ENCODE results near the gene BTG1.
A peak's percentile ranks its signal among the peaks of the same experiment; 100 is the strongest.

The BTG1 gene

GRCh38 chr12:92142251-92142926 lies 3.3 kb downstream of the BTG1 start:
- Histone ChIP-seq H3K9me3 (ENCODE audit: control insufficient read depth in 2 of 2, low read length in 2 of 2) (no peaks in the 10 kb centered on the region), H3K27ac (ENCODE audit: low read depth in 2 of 2, low read length in 2 of 2) (peak overlapping the region; percentile 98 to 99), H3K4me3 (ENCODE audit: low read length in 2 of 2) (peak overlapping the region; percentile 88 to 93), H3K4me1 (ENCODE audit: control insufficient read depth in 2 of 2, insufficient read depth in 2 of 2, low read length in 2 of 2) (peaks cover 8 to 18% of the 10 kb centered on the region in 2 donors), H3K9ac (ENCODE audit: low read depth in 1 of 2, low read length in 2 of 2) (peak overlapping the region; percentile 5 to 99), H3K27me3 (ENCODE audit: control insufficient read depth in 2 of 2, insufficient read depth in 2 of 2, low read length in 2 of 2) (no peaks in the 10 kb centered on the region), H3K36me3 (ENCODE audit: control insufficient read depth in 2 of 2, insufficient read depth in 2 of 2, low read length in 2 of 2) (peaks cover 16 to 24% of the 10 kb centered on the region in 2 donors)

DNA sequence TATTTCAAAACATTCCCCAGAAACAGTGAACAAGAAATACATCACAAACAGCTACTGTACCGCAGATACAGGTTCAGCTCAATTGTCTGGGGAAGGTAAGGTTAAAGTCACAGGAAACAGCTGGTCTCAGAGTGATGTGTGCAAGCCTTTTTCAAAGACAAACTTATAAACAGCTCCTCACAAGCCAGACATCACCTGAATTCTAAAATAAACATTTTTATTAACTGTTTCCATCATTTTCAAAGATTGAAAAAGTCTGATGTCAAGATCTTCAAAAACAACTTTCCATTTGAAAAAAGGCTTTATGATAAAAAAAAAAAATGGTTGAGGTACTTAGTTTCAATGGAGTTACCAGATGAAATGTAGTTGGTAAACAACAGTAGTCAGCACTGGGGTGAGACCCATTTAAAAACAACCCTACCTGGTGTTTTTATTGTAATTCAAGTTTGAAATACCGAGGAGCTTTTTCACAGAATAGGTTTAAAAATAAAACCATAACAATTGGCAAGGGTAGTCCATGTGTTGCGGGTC lies 4.0 kb downstream of the BTG1 start:
- Histone ChIP-seq H3K4me3 (ENCODE audit: low read length in 2 of 2) (peak overlapping the region; percentile 88 to 93), H3K9me3 (ENCODE audit: control insufficient read depth in 2 of 2, low read length in 2 of 2) (no peaks in the 10 kb centered on the region), H3K27me3 (ENCODE audit: control insufficient read depth in 2 of 2, insufficient read depth in 2 of 2, low read length in 2 of 2) (no peaks in the 10 kb centered on the region), H3K4me1 (ENCODE audit: control insufficient read depth in 2 of 2, insufficient read depth in 2 of 2, low read length in 2 of 2) (peaks cover 14 to 25% of the 10 kb centered on the region in 2 donors), H3K9ac (ENCODE audit: low read depth in 1 of 2, low read length in 2 of 2) (peak overlapping the region; percentile 5 to 99), H3K36me3 (ENCODE audit: control insufficient read depth in 2 of 2, insufficient read depth in 2 of 2, low read length in 2 of 2) (peaks cover 16 to 24% of the 10 kb centered on the region in 2 donors), H3K27ac (ENCODE audit: low read depth in 2 of 2, low read length in 2 of 2) (peak overlapping the region; percentile 98 to 99)

DNA sequence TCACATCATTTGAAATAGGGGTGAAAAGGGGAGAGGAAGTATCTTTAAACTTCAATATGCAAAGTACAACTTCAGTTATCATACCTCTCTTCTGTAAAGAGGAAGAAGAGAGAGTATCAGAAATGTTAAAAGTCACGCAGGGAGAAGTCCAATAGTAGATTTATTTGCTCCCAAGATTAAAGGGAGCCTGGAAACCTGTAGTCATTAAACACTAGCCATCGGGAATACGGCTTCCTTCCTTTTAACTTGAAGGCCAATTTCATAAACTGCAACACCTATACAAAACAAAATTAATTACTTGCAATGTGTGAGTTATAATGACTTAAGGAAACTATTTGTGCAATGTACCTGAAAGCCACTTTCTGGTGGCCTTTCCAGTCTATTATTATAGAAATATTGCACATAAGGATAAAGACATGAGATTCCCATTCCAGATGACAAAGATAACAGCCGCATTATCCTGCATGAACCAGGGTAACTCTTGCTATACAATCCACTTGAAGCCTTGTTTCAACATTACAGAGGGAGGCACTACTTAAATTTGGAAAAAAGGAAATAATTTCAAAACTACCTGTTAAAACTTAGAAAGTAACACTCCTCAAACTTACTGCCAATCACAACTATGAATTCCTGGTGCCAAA lies 4.6 kb downstream of the BTG1 start:
- Histone ChIP-seq H3K27ac (ENCODE audit: low read depth in 2 of 2, low read length in 2 of 2) (peak overlapping the region; percentile 98 to 99), H3K36me3 (ENCODE audit: control insufficient read depth in 2 of 2, insufficient read depth in 2 of 2, low read length in 2 of 2) (peaks cover 16 to 24% of the 10 kb centered on the region in 2 donors), H3K4me1 (ENCODE audit: control insufficient read depth in 2 of 2, insufficient read depth in 2 of 2, low read length in 2 of 2) (peaks cover 11 to 29% of the 10 kb centered on the region in 2 donors), H3K9ac (ENCODE audit: low read depth in 1 of 2, low read length in 2 of 2) (peak overlapping the region; percentile 64 to 99), H3K27me3 (ENCODE audit: control insufficient read depth in 2 of 2, insufficient read depth in 2 of 2, low read length in 2 of 2) (no peaks in the 10 kb centered on the region), H3K4me3 (ENCODE audit: low read length in 2 of 2) (peak overlapping the region; percentile 88 to 93), H3K9me3 (ENCODE audit: control insufficient read depth in 2 of 2, low read length in 2 of 2) (no peaks in the 10 kb centered on the region)

DNA sequence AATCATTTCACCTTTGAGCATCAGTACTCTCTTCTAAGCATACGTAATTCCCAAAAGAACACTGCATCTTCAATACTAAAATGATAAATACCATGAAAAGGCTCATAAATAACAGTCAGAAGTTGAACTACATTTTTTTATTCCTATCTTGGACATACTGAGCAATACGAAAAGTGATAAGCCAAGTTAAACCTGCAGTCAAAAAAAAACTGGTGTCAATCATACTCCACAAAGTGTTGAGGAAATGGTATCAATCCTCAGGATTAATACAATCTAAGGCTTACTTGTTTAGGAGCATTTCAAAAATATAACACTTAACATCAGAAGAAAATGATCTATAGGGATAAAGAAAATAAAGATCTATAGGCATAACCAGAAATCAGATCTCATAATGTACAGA lies 5.5 kb downstream of the BTG1 start:
- peaks cover 16 to 24% of the 10 kb centered on the region in 2 donors for H3K36me3 ChIP-seq (ENCODE audit: control insufficient read depth in 2 of 2, insufficient read depth in 2 of 2, low read length in 2 of 2)
- peak overlapping the region; percentile 98 to 99 for H3K27ac ChIP-seq (ENCODE audit: low read depth in 2 of 2, low read length in 2 of 2)
- H3K4me3 ChIP-seq (ENCODE audit: low read length in 2 of 2) = peak overlapping the region; percentile 88 to 93
- H3K27me3 ChIP-seq (ENCODE audit: control insufficient read depth in 2 of 2, insufficient read depth in 2 of 2, low read length in 2 of 2) = no peaks in the 10 kb centered on the region
- peaks cover 11 to 29% of the 10 kb centered on the region in 2 donors for H3K4me1 ChIP-seq (ENCODE audit: control insufficient read depth in 2 of 2, insufficient read depth in 2 of 2, low read length in 2 of 2)
- H3K9ac ChIP-seq (ENCODE audit: low read depth in 1 of 2, low read length in 2 of 2) = peak overlapping the region; percentile 64 to 99
- no peaks in the 10 kb centered on the region for H3K9me3 ChIP-seq (ENCODE audit: control insufficient read depth in 2 of 2, low read length in 2 of 2)

GRCh38 chr12:92139634-92140150 lies 6.0 kb downstream of the BTG1 start:
- Histone ChIP-seq H3K27ac (ENCODE audit: low read depth in 2 of 2, low read length in 2 of 2) (peak overlapping the region; percentile 6 to 99), H3K9ac (ENCODE audit: low read depth in 1 of 2, low read length in 2 of 2) (peak overlapping the region; percentile 64 to 99), H3K4me3 (ENCODE audit: low read length in 2 of 2) (peak overlapping the region; percentile 88 to 93), H3K27me3 (ENCODE audit: control insufficient read depth in 2 of 2, insufficient read depth in 2 of 2, low read length in 2 of 2) (no peaks in the 10 kb centered on the region), H3K36me3 (ENCODE audit: control insufficient read depth in 2 of 2, insufficient read depth in 2 of 2, low read length in 2 of 2) (peaks cover 16 to 24% of the 10 kb centered on the region in 2 donors), H3K9me3 (ENCODE audit: control insufficient read depth in 2 of 2, low read length in 2 of 2) (no peaks in the 10 kb centered on the region), H3K4me1 (ENCODE audit: control insufficient read depth in 2 of 2, insufficient read depth in 2 of 2, low read length in 2 of 2) (peaks cover 16 to 29% of the 10 kb centered on the region in 2 donors)

- Histone ChIP-seq H3K9ac (ENCODE audit: low read depth in 1 of 2, low read length in 2 of 2) (peak overlapping the region in 1 of 2 donors; percentile 27), H3K9me3 (ENCODE audit: control insufficient read depth in 2 of 2, low read length in 2 of 2) (no peaks in the 10 kb centered on the region), H3K4me3 (ENCODE audit: low read length in 2 of 2) (peak overlapping the region; percentile 15 to 93), H3K4me1 (ENCODE audit: control insufficient read depth in 2 of 2, insufficient read depth in 2 of 2, low read length in 2 of 2) (peaks cover 17 to 33% of the 10 kb centered on the region in 2 donors), H3K27ac (ENCODE audit: low read depth in 2 of 2, low read length in 2 of 2) (peak overlapping the region; percentile 5 to 32), H3K27me3 (ENCODE audit: control insufficient read depth in 2 of 2, insufficient read depth in 2 of 2, low read length in 2 of 2) (no peaks in the 10 kb centered on the region), H3K36me3 (ENCODE audit: control insufficient read depth in 2 of 2, insufficient read depth in 2 of 2, low read length in 2 of 2) (peaks cover 10 to 17% of the 10 kb centered on the region in 2 donors)
These were observed 7.0 kb downstream of the BTG1 start for GRCh38 chr12:92138626-92139025.

GRCh38 chr12:92138144-92138543 lies 7.5 kb downstream of the BTG1 start:
- Histone ChIP-seq H3K4me1 (ENCODE audit: control insufficient read depth in 2 of 2, insufficient read depth in 2 of 2, low read length in 2 of 2) (peaks cover 18 to 38% of the 10 kb centered on the region in 2 donors), H3K9me3 (ENCODE audit: control insufficient read depth in 2 of 2, low read length in 2 of 2) (no peaks in the 10 kb centered on the region), H3K9ac (ENCODE audit: low read depth in 1 of 2, low read length in 2 of 2) (peak overlapping the region in 1 of 2 donors; percentile 27), H3K4me3 (ENCODE audit: low read length in 2 of 2) (peak overlapping the region; percentile 15 to 93), H3K27me3 (ENCODE audit: control insufficient read depth in 2 of 2, insufficient read depth in 2 of 2, low read length in 2 of 2) (no peaks in the 10 kb centered on the region), H3K36me3 (ENCODE audit: control insufficient read depth in 2 of 2, insufficient read depth in 2 of 2, low read length in 2 of 2) (peaks cover 6 to 12% of the 10 kb centered on the region in 2 donors), H3K27ac (ENCODE audit: low read depth in 2 of 2, low read length in 2 of 2) (peak overlapping the region; percentile 5 to 32)

DNA sequence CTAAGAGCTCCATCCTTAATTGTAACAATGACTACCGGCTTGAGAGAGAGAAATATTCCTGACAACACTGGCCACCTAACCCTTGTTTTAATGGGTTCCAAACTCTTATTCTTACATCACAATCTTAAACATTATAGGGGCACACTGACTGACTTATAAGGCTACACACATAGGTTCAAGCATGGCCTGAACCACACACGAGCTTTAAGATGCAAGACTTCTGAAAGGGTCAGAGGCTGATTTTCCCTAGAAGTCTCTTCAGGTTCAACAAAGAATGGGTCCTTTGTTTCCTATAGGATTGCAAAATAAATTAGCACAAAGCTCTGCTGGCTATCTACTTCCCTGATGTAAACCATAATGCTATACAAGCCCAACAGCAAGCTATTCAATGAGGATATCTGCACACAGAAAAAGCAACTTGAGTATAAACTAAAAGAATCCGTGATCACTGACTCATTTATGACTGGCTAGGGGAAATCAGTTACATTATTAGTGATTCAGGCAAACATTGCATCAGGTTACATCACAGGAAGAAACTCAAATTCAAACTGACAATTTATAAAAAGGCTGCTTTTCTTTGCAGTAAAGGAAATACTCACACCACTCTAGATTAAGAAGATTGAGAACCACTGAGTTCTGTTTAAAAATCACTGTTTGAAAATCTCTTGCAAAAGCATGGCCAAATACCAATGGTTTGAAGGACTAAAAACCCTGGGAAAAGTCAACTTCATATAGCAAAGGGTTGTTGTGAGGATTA lies 8.5 kb downstream of the BTG1 start:
- Histone ChIP-seq H3K4me3 (ENCODE audit: low read length in 2 of 2) (peak overlapping the region; percentile 14 to 93), H3K9me3 (ENCODE audit: control insufficient read depth in 2 of 2, low read length in 2 of 2) (no peaks in the 10 kb centered on the region), H3K27me3 (ENCODE audit: control insufficient read depth in 2 of 2, insufficient read depth in 2 of 2, low read length in 2 of 2) (no peaks in the 10 kb centered on the region), H3K36me3 (ENCODE audit: control insufficient read depth in 2 of 2, insufficient read depth in 2 of 2, low read length in 2 of 2) (peaks cover 0 to 6% of the 10 kb centered on the region in 2 donors), H3K4me1 (ENCODE audit: control insufficient read depth in 2 of 2, insufficient read depth in 2 of 2, low read length in 2 of 2) (peaks cover 20 to 39% of the 10 kb centered on the region in 2 donors), H3K9ac (ENCODE audit: low read depth in 1 of 2, low read length in 2 of 2) (no peak overlapping the region), H3K27ac (ENCODE audit: low read depth in 2 of 2, low read length in 2 of 2) (peak overlapping the region; percentile 32 to 41)

DNA sequence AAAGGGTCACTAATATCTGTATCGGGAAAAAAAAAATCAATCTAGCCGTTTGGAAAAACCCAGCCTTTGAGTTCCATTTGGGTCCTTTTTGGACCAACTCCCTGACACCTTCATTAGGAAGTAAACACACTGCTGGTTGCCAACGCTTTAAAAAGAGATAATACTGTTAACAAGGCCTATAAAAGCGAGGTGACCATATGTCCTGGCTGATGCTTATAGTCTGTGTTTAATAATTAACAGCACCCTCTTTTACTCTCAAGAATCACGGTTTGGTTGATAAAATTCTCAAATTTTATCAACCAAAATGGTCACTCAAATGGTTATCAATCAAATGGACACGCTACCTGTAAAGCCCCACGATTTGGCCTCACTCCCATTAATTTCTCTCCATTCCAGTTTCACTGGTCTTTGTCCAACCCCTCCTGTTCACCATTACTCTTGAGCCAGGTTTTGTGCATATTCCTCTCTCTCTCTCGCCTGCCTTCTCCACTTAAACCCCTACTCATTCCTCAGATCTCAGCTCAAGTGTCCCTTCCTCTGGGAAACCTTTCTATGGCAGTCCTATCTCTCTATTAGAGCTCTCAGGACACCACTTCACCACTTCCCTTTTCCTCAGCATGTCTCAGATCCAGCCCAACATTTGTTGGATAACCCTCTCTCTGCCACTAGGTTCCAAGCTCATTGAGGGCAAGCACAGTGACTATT lies 9.5 kb downstream of the BTG1 start:
- H3K9ac ChIP-seq (ENCODE audit: low read depth in 1 of 2, low read length in 2 of 2) = no peak overlapping the region

More for the DNA sequence above, 9.5 kb downstream of the BTG1 start:
- peaks cover 0 to 3% of the 10 kb centered on the region in 2 donors for H3K36me3 ChIP-seq (ENCODE audit: control insufficient read depth in 2 of 2, insufficient read depth in 2 of 2, low read length in 2 of 2)
- H3K9me3 ChIP-seq (ENCODE audit: control insufficient read depth in 2 of 2, low read length in 2 of 2) = no peaks in the 10 kb centered on the region
- no peaks in the 10 kb centered on the region for H3K27me3 ChIP-seq (ENCODE audit: control insufficient read depth in 2 of 2, insufficient read depth in 2 of 2, low read length in 2 of 2)
- H3K4me1 ChIP-seq (ENCODE audit: control insufficient read depth in 2 of 2, insufficient read depth in 2 of 2, low read length in 2 of 2) = peaks cover 23 to 39% of the 10 kb centered on the region in 2 donors
- peak overlapping the region; percentile 6 to 18 for H3K27ac ChIP-seq (ENCODE audit: low read depth in 2 of 2, low read length in 2 of 2)
- H3K4me3 ChIP-seq (ENCODE audit: low read length in 2 of 2) = peak overlapping the region; percentile 9 to 39

Measured in mucosa of rectum (tissue), 2 donors.